ENCODE data around the gene DOCK11. TPM values are rescaled to one million over a fixed set of nuclear protein-coding genes. Genes with fewer than 3 reads are reported as not detected.

Gene DOCK11
- total RNA-seq, 4 donors from 2014 or later: 13.1 to 33.1 (median 25.4) TPM

DNA sequence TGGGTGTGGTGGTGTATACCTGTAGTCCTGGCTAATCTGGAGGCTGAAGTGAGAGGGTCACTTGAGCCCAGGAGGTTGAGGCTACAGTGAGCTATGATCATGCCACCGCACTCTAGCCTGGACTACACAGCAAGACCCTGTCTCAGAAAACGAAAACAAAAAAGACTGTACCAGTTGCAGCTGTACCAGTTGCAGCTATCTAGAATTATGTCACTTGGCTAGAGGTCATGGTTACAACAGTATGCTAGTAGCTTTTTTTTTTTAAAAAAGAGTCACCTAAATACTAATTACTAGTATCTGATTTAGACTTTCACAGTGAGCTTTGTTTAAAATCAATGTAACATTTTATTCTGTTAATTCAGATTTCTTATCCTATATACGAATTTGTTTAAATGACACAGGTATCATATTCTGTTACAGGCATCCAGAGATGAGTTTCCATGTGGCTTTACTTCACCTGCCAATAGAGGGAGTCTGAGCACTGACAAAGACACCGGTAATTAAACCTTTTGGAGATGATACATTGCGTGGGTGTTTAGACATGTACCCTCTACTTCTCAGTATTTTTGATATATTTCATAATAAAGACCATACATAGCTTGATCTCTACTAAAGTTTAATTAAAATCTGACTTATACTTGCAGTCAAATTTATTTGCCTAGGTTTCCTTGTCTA lies 131.6 kb downstream of the DOCK11 start:
- no peaks in the 10 kb centered on the region for H3K4me1 ChIP-seq
- H3K36me3 ChIP-seq: no peaks in the 10 kb centered on the region
- H3K9me3 ChIP-seq: no peaks in the 10 kb centered on the region
- no peak overlapping the region for H3K4me3 ChIP-seq
- H3K27ac ChIP-seq: no peak overlapping the region
- no peak for DNase-seq
- intact Hi-C loops (cut with DNase I; ENCODE audit: low total_unique reads): no loop called here
- TF ChIP-seq, protein P1, sequence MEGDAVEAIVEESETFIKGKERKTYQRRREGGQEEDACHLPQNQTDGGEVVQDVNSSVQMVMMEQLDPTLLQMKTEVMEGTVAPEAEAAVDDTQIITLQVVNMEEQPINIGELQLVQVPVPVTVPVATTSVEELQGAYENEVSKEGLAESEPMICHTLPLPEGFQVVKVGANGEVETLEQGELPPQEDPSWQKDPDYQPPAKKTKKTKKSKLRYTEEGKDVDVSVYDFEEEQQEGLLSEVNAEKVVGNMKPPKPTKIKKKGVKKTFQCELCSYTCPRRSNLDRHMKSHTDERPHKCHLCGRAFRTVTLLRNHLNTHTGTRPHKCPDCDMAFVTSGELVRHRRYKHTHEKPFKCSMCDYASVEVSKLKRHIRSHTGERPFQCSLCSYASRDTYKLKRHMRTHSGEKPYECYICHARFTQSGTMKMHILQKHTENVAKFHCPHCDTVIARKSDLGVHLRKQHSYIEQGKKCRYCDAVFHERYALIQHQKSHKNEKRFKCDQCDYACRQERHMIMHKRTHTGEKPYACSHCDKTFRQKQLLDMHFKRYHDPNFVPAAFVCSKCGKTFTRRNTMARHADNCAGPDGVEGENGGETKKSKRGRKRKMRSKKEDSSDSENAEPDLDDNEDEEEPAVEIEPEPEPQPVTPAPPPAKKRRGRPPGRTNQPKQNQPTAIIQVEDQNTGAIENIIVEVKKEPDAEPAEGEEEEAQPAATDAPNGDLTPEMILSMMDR (IDR thresholded peaks at IDR 0.05): peak in 2 of 4 experiments; percentile 6 to 21
- no peak for TF ChIP-seq POLR2A (IDR thresholded peaks at IDR 0.05)
- peaks cover 0 to 8% of the 10 kb centered on the region in 2 donors for H3K27me3 ChIP-seq

DNA sequence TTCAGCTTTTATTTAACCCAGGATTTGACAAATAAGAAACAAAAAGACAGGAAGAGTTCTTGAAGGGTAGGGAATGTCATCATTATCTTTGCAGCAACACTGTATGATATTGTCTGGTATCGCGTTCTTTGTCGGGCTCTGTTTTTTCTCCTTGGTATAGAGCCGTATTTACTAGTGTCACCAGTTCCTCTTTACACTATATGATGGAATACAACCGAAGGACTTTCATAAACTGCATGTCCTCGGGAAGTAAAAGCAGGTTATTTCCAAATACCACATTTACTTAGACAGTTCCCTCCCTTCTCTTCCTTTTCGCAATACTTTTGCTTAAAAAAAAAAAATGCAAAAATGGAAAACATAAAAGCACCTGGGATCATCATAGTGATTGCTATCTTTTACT lies 135.2 kb downstream of the DOCK11 start:
- H3K4me1 ChIP-seq: no peaks in the 10 kb centered on the region
- intact Hi-C loops (cut with DNase I; ENCODE audit: low total_unique reads): no loop called here
- no peak for DNase-seq
- no peaks in the 10 kb centered on the region for H3K36me3 ChIP-seq
- TF ChIP-seq POLR2A (IDR thresholded peaks at IDR 0.05): no peak
- TF ChIP-seq, protein P1 (IDR thresholded peaks at IDR 0.05): no peak
- no peaks in the 10 kb centered on the region for H3K9me3 ChIP-seq
- no peak overlapping the region for H3K4me3 ChIP-seq
- peaks cover 0 to 8% of the 10 kb centered on the region in 2 donors for H3K27me3 ChIP-seq
- no peak overlapping the region for H3K27ac ChIP-seq

DNA sequence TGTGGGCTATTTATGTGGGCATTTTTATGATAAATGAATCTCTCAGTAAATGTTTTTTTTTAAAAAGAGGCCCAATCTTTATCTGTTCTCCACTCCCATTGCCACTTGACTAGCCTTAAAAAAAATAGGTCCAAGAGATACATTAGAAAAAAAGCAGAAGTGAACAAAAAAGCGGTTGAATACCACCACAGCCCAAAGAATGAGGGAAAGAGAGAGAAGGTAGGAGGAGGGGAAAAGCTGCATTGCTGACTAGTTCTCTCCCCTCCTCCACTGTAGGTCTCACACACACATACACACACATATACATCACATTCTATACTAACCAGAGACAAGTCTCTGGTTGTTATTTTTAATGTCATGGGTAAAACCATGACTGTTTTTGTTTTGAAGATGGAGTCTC lies 136.0 kb downstream of the DOCK11 start:
- H3K27me3 ChIP-seq: peaks cover 0 to 8% of the 10 kb centered on the region in 2 donors
- no peak overlapping the region for H3K27ac ChIP-seq
- no peaks in the 10 kb centered on the region for H3K4me1 ChIP-seq
- intact Hi-C loops (cut with DNase I; ENCODE audit: low total_unique reads): no loop called here
- H3K36me3 ChIP-seq: no peaks in the 10 kb centered on the region
- DNase-seq: no peak
- no peak overlapping the region for H3K4me3 ChIP-seq
- no peaks in the 10 kb centered on the region for H3K9me3 ChIP-seq
- TF ChIP-seq, protein P1 (IDR thresholded peaks at IDR 0.05): no peak
- no peak for TF ChIP-seq POLR2A (IDR thresholded peaks at IDR 0.05)

DNA sequence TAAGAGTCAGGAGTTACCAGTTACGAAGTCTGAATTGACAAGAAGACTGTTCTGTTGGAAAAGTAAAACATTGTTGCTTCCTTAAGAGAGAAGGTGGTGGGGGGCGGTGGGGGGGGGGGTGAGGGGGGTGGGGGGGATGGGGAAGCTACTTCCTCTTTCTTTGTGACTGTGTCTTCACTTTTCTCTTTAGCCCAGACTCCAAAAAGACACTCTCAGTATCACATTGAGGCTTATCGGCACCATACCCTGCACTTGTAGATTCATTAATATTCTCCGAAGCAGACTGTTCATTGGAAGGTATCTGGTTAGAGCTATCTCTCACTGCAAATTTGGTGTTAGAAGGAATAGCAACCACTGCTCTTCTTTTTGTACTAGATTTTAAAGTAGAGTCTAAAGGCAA lies 137.2 kb downstream of the DOCK11 start:
- no peak overlapping the region for H3K4me3 ChIP-seq
- no peak overlapping the region for H3K27ac ChIP-seq
- DNase-seq: no peak
- H3K9me3 ChIP-seq: no peaks in the 10 kb centered on the region
- H3K36me3 ChIP-seq: no peaks in the 10 kb centered on the region
- TF ChIP-seq, protein P1 (IDR thresholded peaks at IDR 0.05): no peak
- no peak for TF ChIP-seq POLR2A (IDR thresholded peaks at IDR 0.05)
- intact Hi-C loops (cut with DNase I; ENCODE audit: low total_unique reads): no loop called here
- no peaks in the 10 kb centered on the region for H3K4me1 ChIP-seq
- peaks cover 0 to under 1% of the 10 kb centered on the region in 2 donors for H3K27me3 ChIP-seq

DNA sequence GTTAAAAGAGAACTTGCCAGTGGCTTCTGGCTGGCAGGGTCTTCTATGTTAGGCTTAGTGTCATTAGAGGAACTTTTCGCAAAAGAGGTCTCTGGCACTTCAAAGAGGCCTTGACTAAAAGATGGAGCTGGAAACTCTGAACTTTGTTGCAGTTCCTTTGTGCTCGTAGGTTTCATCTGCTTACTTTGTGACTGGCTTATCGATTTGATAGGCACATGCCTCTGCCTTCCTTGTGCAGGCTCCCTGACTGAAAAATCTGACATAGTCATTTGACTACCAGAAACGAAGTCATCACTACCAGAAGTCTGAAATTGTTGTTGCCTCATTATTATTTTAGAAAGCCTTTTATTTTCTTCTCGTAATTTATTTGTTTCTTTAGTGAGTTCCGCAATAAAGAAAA lies 137.9 kb downstream of the DOCK11 start:
- Histone ChIP-seq H3K36me3 (no peaks in the 10 kb centered on the region), H3K27ac (no peak overlapping the region), H3K4me3 (no peak overlapping the region), H3K27me3 (no peaks in the 10 kb centered on the region), H3K4me1 (no peaks in the 10 kb centered on the region), H3K9me3 (no peaks in the 10 kb centered on the region)
- intact Hi-C loops (cut with DNase I; ENCODE audit: low total_unique reads): no loop called here
- DNase-seq: no peak
- TF ChIP-seq, protein P1 (IDR thresholded peaks at IDR 0.05): no peak
- no peak for TF ChIP-seq POLR2A (IDR thresholded peaks at IDR 0.05)

Data from uterus (tissue), 4 donors.